ENCODE data around the gene TOMM20. TPM values are rescaled to one million over a fixed set of nuclear protein-coding genes. Genes with fewer than 3 reads are reported as not detected.

Gene TOMM20
- total RNA-seq, 4 donors from 2014 or later, result 86.0 to 99.0 (median 95.4) TPM

DNA sequence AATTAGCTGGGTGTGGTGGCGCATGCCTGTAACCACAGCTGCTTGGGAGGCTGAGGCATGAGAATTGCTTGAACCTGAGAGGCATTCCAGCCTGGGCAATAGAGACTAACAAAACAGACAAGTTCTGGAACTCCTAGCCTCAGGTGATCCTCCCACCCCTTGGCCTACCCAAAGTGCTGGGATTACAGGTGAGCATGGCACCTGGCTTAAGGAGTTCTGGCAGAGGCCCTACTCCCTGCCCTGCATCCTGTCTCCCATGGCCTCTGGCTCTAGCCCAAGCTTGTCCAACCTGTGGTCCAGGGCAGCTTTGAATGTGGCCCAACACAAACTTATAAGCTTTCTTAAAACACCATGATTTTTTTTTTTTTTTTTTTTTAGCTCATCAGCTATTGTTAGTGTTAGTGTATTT, 20.4 kb downstream of the TOMM20 start:
- TF ChIP-seq, protein P1, sequence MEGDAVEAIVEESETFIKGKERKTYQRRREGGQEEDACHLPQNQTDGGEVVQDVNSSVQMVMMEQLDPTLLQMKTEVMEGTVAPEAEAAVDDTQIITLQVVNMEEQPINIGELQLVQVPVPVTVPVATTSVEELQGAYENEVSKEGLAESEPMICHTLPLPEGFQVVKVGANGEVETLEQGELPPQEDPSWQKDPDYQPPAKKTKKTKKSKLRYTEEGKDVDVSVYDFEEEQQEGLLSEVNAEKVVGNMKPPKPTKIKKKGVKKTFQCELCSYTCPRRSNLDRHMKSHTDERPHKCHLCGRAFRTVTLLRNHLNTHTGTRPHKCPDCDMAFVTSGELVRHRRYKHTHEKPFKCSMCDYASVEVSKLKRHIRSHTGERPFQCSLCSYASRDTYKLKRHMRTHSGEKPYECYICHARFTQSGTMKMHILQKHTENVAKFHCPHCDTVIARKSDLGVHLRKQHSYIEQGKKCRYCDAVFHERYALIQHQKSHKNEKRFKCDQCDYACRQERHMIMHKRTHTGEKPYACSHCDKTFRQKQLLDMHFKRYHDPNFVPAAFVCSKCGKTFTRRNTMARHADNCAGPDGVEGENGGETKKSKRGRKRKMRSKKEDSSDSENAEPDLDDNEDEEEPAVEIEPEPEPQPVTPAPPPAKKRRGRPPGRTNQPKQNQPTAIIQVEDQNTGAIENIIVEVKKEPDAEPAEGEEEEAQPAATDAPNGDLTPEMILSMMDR (IDR thresholded peaks at IDR 0.05; ENCODE audit: low read depth), result no peak

DNA sequence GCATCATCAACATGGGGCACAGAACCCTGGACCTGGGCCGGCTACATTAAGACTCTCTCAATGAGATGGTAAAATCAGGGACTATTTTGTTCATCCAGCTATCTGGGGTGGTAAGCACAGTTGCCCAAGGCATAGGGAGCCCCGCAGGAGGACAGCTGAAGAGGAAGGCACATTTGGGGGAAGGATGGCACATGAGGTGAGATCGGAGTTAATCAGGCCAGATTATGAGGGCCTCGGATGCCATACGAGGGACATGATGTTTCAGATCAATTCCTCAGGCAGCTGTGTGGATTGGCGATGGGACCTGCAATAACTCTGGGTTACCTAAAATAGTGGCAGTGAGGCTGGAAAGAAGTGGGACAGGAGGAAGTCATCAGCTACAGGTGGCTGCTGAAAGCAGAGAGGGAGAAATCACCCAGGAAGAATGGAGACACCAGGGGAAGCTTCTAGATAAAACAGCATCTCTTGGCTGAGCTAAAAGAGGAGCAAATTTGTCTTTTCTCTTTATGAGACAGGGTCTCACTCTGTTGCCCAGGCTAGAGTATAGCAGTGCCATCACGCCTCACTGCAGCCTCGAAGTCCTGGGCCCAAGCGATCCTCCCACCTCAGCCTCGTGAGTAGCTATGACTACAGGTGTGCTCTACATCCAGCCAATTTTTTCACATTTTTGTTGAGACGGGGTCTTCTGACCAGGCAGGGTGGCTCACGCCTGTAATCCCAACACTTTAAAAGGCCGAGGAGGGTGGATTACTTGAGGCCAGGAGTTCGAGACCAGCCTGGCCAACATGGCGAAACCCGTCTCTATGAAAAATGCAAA, 21.1 kb downstream of the TOMM20 start:
- TF ChIP-seq, protein P1 (IDR thresholded peaks at IDR 0.05; ENCODE audit: low read depth), result no peak

DNA sequence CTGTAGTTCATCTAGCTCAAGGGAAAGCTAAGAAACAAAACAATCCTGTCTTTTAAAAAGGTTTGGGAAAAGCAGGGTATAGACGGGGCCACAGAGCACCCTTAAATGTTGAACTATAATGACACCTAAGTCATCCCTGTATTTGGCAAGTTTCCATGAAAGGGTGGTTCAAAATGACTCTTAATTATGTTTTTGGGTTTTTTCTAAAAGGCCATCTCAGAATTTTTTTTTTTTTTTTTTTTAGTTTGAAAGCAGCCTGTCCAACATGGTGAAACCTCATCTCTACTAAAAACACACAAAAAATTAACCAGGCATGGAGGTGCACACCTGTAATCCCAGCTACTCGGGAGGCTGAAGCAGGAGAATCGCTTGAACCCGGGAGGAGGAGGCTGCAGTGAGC, 22.2 kb downstream of the TOMM20 start:
- TF ChIP-seq, protein P1 (IDR thresholded peaks at IDR 0.05; ENCODE audit: low read depth), result no peak

DNA sequence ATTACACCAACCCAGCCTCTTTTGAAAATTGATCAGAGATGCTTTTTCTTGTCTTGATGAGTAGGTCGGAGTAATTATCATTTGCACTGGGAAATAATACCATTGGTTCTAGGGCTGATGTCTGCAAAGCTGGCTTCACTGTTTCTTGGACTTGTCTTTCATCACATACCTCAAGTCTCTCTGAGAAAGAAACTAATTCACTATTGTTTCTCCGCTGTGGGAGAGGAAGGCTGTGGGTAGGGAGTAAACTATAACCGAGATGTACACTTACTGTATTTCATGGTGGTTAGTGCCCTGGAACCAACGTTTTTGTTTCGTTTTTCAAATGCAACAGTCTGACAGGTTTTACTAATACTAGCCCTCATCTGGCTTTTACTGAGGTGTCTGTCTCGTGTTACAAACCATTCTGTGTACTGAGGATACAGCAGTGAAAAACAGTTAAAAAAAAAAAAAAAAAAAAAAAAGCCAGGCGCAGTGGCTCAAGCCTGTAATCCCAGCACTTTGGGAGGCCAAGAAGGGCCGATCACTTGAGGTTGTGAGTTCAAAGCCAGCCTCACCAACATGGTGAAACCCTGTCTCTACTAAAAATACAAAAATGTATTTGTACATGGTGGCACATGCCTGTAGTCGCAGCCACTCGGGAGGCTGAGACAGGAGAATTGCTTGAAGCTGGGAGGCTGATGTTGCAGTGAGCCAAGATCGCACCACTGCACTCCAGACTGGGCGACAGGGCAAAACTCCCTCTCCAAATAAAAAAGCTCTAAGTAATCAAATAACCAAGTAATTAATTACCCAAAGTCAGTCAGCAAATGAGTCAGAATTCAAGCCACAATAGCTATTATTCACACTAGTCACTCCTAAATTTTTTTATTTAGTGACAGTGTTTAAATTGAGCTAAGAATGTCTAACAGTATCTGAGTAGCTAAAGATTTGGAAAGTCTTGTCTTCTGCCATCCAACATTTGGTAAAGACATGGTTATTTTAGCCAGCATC, 23.3 kb downstream of the TOMM20 start:
- TF ChIP-seq, protein P1 (IDR thresholded peaks at IDR 0.05; ENCODE audit: low read depth), result no peak

DNA sequence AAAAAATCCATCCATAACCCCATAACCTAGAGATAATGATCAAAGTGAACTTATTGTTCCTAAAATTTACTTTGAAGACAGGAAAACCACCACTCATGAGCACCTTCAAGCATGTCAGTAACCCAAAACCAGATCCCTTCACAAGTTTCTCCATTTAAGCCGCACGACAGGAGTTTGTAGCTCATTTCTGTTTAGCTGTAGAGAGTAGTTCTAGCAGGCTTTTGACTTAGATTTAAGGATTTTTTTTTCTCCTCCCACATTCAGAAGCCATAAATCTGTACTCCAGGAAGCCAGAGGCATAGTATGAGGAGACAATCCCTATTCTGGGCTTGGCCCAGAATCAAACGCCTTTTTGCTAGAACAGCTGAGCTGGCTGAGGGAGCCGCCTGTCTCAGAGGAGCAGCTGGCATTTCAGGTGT, 25.6 kb downstream of the TOMM20 start:
- TF ChIP-seq, protein P1 (IDR thresholded peaks at IDR 0.05; ENCODE audit: low read depth), result no peak

DNA sequence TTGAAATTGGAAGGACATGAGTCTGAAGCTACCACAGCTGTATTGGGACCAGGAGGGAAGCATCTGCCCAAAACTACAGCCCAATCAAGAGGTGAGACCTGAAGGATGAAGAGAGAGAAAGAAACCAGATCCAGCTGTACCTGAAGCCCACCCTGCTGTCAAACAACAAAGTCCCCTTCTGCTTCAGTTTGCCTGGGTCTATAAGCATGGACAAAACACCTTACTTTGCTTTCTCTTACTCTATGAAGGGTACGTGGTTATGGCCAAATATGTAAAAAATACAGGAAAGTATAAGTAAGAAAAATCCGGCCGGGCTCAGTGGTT, 26.4 kb downstream of the TOMM20 start:
- TF ChIP-seq, protein P1 (IDR thresholded peaks at IDR 0.05; ENCODE audit: low read depth), result no peak
